HepG2 (cell line): ENCODE measurements around the gene NEK5. TPM values are rescaled to one million over a fixed set of nuclear protein-coding genes. Genes with fewer than 3 reads are reported as not detected.
A peak's percentile ranks its signal among the peaks of the same experiment; 100 is the strongest.

ENCODE experiments used
- DNMT1 ChIP-seq: sonication (generic); formaldehyde crosslinking; IDR thresholded peaks from 2 replicates; pipeline ENCODE4 v1.5.1; 2020; ENCODE audit warnings: mild to moderate bottlenecking, missing genetic modification reagents
- FOSL1 ChIP-seq: sonication (generic); formaldehyde crosslinking; IDR thresholded peaks from 2 replicates; pipeline ENCODE4 v1.9.0; 2021; ENCODE audit warnings: missing genetic modification reagents, borderline replicate concordance
- KAT8 ChIP-seq: IDR thresholded peaks from 2 replicates; pipeline ENCODE4 v1.6.1; 2016; ENCODE audit warnings: missing genetic modification reagents, missing compliant biosample characterization
- KDM6A ChIP-seq: IDR thresholded peaks from 2 replicates; pipeline ENCODE4 v1.6.1; 2016; ENCODE audit warnings: low read depth
- KLF16 ChIP-seq, 2 experiments: sonication (generic) in 1 of 2; formaldehyde crosslinking in 1 of 2; IDR thresholded peaks; 2 replicates each; pipeline versions ENCODE4 v1.6.1 to v1.8.0; 2016 to 2023; ENCODE audit warnings: missing genetic modification reagents in 2 of 2, missing compliant biosample characterization in 1 of 2
- LCORL ChIP-seq, 2 experiments: fragments of 450-650 bp in 1 of 2; sonication (generic) in 1 of 2; formaldehyde crosslinking in 1 of 2; IDR thresholded peaks; 2 replicates each; pipeline versions ENCODE4 v1.5.0 to v1.6.1; 2017 to 2020; ENCODE audit warnings: antibody characterized with exemption in 1 of 2, missing genetic modification reagents in 1 of 2
- NKX3-1 ChIP-seq: sonication (generic); formaldehyde crosslinking; IDR thresholded peaks from 2 replicates; pipeline ENCODE4 v1.5.0; 2020; ENCODE audit warnings: missing genetic modification reagents
- NR2C2 ChIP-seq: sonication (generic); formaldehyde crosslinking; IDR thresholded peaks from 2 replicates; pipeline ENCODE4 v1.4.0; 2020; ENCODE audit warnings: missing genetic modification reagents, mild to moderate bottlenecking, moderate library complexity, borderline replicate concordance
- PCBP1 ChIP-seq: fragments of 200-400 bp; formaldehyde crosslinking; IDR thresholded peaks from 2 replicates; pipeline ENCODE4 v1.6.1; 2017; ENCODE audit warnings: mild to moderate bottlenecking, low read depth, low read length, borderline replicate concordance
- RCOR2 ChIP-seq: IDR thresholded peaks from 2 replicates; pipeline ENCODE4 v1.6.1; 2016; ENCODE audit warnings: missing biosample characterization, missing genetic modification reagents
- RFXANK ChIP-seq: IDR thresholded peaks from 2 replicates; pipeline ENCODE4 v1.6.1; 2016
- polyA plus RNA-seq, 8 experiments: library from polyadenylated mRNA; depleted of rRNA in 3 of 8; stranded (reverse) in 7 of 8; unstranded in 1 of 8; fragments of >200 nt; fragmentation: Illumina TruSeq in 4 of 8; extraction: Trizol in 4 of 8; gene quantifications; 2 replicates each; pipeline versions ENCODE4 v1.2.1 to v1.2.3, GENCODE V29; 2011 to 2016; ENCODE audit warnings: low read depth in 4 of 8, missing spikeins in 1 of 8, mixed read lengths in 1 of 8; ENCODE audit not compliant: insufficient read depth in 1 of 8
- total RNA-seq, 5 experiments: library from RNA; depleted of rRNA; stranded (reverse); fragments of >200 nt; fragmentation: Illumina TruSeq; extraction: Trizol; gene quantifications; 2 replicates each; pipeline ENCODE4 v1.2.3, GENCODE V29; 2016; ENCODE audit warnings: low read depth in 1 of 5
- TF ChIP-seq, protein P1 (sequence below): sonication (generic); formaldehyde crosslinking; IDR thresholded peaks from 2 replicates; pipeline ENCODE4 v1.5.1; 2020; ENCODE audit warnings: mild to moderate bottlenecking, missing genetic modification reagents, borderline replicate concordance
- TF ChIP-seq, protein P2 (sequence below): IDR thresholded peaks from 2 replicates; pipeline ENCODE4 v1.6.1; 2016; ENCODE audit warnings: low read depth
- TF ChIP-seq, protein P3 (sequence below): sonication (generic); formaldehyde crosslinking; IDR thresholded peaks from 2 replicates; pipeline ENCODE4 v1.4.0; 2020; ENCODE audit warnings: missing genetic modification reagents
- TF ChIP-seq, protein P4 (sequence below): IDR thresholded peaks from 2 replicates; pipeline ENCODE4 v1.4.0; 2020; ENCODE audit warnings: mild to moderate bottlenecking, missing genetic modification reagents
- TF ChIP-seq, protein P5 (sequence below): sonication (generic); formaldehyde crosslinking; IDR thresholded peaks from 2 replicates; pipeline ENCODE4 v1.4.0; 2020; ENCODE audit warnings: mild to moderate bottlenecking, missing genetic modification reagents

The NEK5 gene
- total and polyA plus RNA-seq, 2 of the 13 experiments (the other 11 are each of a cell fraction or from before 2014, with no cell fraction given), result 0.12 to 0.22 TPM

DNA sequence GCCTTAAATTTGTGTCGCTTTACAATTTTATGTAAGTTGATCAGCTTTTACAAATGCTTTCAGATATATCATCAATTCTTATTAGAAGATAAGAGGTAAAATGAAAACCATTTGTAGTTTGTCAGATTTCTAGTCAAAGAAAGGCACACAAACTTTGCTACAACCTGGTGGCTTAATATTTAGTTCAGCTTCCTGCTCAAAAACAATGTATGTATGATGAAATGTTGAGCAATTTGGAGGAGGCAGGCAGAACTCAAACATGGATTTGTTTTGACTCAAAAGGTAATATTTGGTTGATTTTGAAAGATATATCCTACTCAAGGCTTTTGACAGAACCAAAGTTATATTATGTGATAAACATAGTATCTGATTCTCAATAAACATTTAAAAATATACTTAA lies 24.2 kb downstream of the NEK5 start (continued):
- no peak for TF ChIP-seq PCBP1
- TF ChIP-seq, protein P1, sequence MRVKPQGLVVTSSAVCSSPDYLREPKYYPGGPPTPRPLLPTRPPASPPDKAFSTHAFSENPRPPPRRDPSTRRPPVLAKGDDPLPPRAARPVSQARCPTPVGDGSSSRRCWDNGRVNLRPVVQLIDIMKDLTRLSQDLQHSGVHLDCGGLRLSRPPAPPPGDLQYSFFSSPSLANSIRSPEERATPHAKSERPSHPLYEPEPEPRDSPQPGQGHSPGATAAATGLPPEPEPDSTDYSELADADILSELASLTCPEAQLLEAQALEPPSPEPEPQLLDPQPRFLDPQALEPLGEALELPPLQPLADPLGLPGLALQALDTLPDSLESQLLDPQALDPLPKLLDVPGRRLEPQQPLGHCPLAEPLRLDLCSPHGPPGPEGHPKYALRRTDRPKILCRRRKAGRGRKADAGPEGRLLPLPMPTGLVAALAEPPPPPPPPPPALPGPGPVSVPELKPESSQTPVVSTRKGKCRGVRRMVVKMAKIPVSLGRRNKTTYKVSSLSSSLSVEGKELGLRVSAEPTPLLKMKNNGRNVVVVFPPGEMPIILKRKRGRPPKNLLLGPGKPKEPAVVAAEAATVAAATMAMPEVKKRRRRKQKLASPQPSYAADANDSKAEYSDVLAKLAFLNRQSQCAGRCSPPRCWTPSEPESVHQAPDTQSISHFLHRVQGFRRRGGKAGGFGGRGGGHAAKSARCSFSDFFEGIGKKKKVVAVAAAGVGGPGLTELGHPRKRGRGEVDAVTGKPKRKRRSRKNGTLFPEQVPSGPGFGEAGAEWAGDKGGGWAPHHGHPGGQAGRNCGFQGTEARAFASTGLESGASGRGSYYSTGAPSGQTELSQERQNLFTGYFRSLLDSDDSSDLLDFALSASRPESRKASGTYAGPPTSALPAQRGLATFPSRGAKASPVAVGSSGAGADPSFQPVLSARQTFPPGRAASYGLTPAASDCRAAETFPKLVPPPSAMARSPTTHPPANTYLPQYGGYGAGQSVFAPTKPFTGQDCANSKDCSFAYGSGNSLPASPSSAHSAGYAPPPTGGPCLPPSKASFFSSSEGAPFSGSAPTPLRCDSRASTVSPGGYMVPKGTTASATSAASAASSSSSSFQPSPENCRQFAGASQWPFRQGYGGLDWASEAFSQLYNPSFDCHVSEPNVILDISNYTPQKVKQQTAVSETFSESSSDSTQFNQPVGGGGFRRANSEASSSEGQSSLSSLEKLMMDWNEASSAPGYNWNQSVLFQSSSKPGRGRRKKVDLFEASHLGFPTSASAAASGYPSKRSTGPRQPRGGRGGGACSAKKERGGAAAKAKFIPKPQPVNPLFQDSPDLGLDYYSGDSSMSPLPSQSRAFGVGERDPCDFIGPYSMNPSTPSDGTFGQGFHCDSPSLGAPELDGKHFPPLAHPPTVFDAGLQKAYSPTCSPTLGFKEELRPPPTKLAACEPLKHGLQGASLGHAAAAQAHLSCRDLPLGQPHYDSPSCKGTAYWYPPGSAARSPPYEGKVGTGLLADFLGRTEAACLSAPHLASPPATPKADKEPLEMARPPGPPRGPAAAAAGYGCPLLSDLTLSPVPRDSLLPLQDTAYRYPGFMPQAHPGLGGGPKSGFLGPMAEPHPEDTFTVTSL (CRISPR knock-in tag), result peak; percentile 20; the same call in 1 of the 2 replicates
- 0 out of 2 replicates have a peak, but pooled peaks have one; percentile 33 for TF ChIP-seq KDM6A
- TF ChIP-seq KAT8 (CRISPR knock-in tag), result peak; percentile 53
- no peak for TF ChIP-seq NKX3-1 (CRISPR knock-in tag)
- TF ChIP-seq, protein P2, sequence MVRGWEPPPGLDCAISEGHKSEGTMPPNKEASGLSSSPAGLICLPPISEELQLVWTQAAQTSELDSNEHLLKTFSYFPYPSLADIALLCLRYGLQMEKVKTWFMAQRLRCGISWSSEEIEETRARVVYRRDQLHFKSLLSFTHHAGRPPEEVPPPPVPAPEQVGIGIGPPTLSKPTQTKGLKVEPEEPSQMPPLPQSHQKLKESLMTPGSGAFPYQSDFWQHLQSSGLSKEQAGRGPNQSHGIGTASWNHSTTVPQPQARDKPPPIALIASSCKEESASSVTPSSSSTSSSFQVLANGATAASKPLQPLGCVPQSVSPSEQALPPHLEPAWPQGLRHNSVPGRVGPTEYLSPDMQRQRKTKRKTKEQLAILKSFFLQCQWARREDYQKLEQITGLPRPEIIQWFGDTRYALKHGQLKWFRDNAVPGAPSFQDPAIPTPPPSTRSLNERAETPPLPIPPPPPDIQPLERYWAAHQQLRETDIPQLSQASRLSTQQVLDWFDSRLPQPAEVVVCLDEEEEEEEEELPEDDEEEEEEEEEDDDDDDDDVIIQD (CRISPR knock-in tag), result 0 out of 2 replicates have a peak, but pooled peaks have one; percentile 22
- TF ChIP-seq, protein P3, sequence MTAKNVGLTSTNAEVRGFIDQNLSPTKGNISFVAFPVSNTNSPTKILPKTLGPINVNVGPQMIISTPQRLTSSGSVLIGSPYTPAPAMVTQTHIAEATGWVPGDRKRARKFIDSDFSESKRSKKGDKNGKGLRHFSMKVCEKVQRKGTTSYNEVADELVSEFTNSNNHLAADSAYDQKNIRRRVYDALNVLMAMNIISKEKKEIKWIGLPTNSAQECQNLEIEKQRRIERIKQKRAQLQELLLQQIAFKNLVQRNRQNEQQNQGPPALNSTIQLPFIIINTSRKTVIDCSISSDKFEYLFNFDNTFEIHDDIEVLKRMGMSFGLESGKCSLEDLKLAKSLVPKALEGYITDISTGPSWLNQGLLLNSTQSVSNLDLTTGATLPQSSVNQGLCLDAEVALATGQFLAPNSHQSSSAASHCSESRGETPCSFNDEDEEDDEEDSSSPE (CRISPR knock-in tag), result no peak
- TF ChIP-seq FOSL1 (CRISPR knock-in tag), result no peak
- TF ChIP-seq NR2C2 (CRISPR knock-in tag), result peak; percentile 39; the same call in 1 of the 2 replicates
- TF ChIP-seq RFXANK, result no peak
- no peak for TF ChIP-seq LCORL (IDR thresholded peaks at IDR 0.05)
- peak; percentile 45; the same call in 1 of the 2 replicates for TF ChIP-seq LCORL (CRISPR knock-in tag; IDR thresholded peaks at IDR 0.05)
- TF ChIP-seq DNMT1, result no peak
- TF ChIP-seq, protein P4, sequence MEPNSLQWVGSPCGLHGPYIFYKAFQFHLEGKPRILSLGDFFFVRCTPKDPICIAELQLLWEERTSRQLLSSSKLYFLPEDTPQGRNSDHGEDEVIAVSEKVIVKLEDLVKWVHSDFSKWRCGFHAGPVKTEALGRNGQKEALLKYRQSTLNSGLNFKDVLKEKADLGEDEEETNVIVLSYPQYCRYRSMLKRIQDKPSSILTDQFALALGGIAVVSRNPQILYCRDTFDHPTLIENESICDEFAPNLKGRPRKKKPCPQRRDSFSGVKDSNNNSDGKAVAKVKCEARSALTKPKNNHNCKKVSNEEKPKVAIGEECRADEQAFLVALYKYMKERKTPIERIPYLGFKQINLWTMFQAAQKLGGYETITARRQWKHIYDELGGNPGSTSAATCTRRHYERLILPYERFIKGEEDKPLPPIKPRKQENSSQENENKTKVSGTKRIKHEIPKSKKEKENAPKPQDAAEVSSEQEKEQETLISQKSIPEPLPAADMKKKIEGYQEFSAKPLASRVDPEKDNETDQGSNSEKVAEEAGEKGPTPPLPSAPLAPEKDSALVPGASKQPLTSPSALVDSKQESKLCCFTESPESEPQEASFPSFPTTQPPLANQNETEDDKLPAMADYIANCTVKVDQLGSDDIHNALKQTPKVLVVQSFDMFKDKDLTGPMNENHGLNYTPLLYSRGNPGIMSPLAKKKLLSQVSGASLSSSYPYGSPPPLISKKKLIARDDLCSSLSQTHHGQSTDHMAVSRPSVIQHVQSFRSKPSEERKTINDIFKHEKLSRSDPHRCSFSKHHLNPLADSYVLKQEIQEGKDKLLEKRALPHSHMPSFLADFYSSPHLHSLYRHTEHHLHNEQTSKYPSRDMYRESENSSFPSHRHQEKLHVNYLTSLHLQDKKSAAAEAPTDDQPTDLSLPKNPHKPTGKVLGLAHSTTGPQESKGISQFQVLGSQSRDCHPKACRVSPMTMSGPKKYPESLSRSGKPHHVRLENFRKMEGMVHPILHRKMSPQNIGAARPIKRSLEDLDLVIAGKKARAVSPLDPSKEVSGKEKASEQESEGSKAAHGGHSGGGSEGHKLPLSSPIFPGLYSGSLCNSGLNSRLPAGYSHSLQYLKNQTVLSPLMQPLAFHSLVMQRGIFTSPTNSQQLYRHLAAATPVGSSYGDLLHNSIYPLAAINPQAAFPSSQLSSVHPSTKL, result peak; percentile 80
- TF ChIP-seq, protein P5, sequence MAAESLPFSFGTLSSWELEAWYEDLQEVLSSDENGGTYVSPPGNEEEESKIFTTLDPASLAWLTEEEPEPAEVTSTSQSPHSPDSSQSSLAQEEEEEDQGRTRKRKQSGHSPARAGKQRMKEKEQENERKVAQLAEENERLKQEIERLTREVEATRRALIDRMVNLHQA (CRISPR knock-in tag), result peak; percentile 94; the same call in 1 of the 2 replicates
- TF ChIP-seq KLF16 (CRISPR knock-in tag; IDR thresholded peaks at IDR 0.05), result 0 out of 4 replicates have a peak, but pooled peaks of 1 of the 2 experiments have one; percentile 50
- 0 out of 2 replicates have a peak, but pooled peaks have one; percentile 53 for TF ChIP-seq RCOR2 (CRISPR knock-in tag)
